HCT116 (cell line): ENCODE measurements around the gene CCDC137.

Experiments used
- FOSL1 ChIP-seq: IDR thresholded peaks from 2 replicates; pipeline ENCODE4 v1.6.1; 2012; ENCODE audit warnings: low read depth
- POLR2A ChIP-seq: IDR thresholded peaks from 2 replicates; pipeline ENCODE4 v1.7.0; 2011; ENCODE audit warnings: borderline replicate concordance; ENCODE audit not compliant: insufficient read depth, insufficient read length; ENCODE audit errors: extremely low read depth
- POLR2AphosphoS5 ChIP-seq: IDR thresholded peaks from 2 replicates; pipeline ENCODE4 v1.6.1; 2011; ENCODE audit warnings: mild to moderate bottlenecking, low read depth, low read length, moderate library complexity

- no peak for TF ChIP-seq FOSL1
- no peak for TF ChIP-seq POLR2AphosphoS5
- no peak for TF ChIP-seq POLR2A
These were observed 50.1 kb downstream of the CCDC137 start for GRCh38 chr17:81716674-81716996.
